Fibroblast of the aortic adventitia (primary cell): ENCODE results near the gene LMAN1L. TPM values are rescaled to one million over a fixed set of nuclear protein-coding genes. Genes with fewer than 3 reads are reported as not detected.
A peak's percentile ranks its signal among the peaks of the same experiment; 100 is the strongest.

Source experiments
- DNase-seq: peaks from one replicate; pipeline ENCODE4 v3.0.0-alpha.2; 2010; ENCODE audit warnings: low read depth
- H3K4me3 ChIP-seq: 2 replicates; pipeline ENCODE4 v1.5.1; 2011; ENCODE audit warnings: low read depth, mild to moderate bottlenecking, control low read depth, low read length, moderate library complexity
- CTCF ChIP-seq: IDR thresholded peaks from 2 replicates; pipeline ENCODE4 v1.5.1; 2011; ENCODE audit warnings: mild to moderate bottlenecking, low read length, control low read depth, inconsistent platforms; ENCODE audit not compliant: insufficient read depth
- total RNA-seq: library from RNA; depleted of rRNA; stranded (reverse); fragments of >200 nt; gene quantifications from 2 replicates; pipeline ENCODE4 v1.2.3, GENCODE V29; 2012; ENCODE audit warnings: low replicate concordance

Gene LMAN1L
- total RNA-seq, 1 donor, result not detected

DNA sequence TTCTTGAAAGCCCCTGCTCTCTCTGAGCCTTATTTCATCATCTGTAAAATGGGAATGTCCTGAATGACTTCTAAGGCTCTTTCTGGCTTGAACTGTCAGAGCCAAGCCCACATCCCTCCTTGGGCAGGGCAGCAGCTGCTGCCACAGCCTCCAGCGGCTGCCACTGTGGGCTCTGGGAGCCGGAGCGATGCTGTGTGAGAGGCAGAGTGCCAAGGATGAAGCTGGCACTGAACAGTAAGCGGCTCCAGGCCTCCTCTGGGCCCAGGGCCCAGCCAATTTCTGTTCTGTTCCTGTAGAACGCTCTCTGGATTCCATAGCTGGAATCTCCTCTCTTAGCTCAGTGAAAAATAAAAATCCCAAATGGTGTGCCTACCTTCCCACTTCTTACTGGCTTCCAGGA is 18.2 kb downstream of the LMAN1L start:
- H3K4me3 ChIP-seq, result no peak overlapping the region
- no peak for TF ChIP-seq CTCF
- DNase-seq, result no peak

GRCh38 chr15:74831813-74832495 is 19.3 kb downstream of the LMAN1L start:
- TF ChIP-seq CTCF, result no peak
- H3K4me3 ChIP-seq, result no peak overlapping the region
- DNase-seq, result no peak

- TF ChIP-seq CTCF, result no peak
- H3K4me3 ChIP-seq, result no peak overlapping the region
- DNase-seq, result no peak
These were observed 20.2 kb downstream of the LMAN1L start for GRCh38 chr15:74832826-74833225.

GRCh38 chr15:74833376-74834107 is 20.9 kb downstream of the LMAN1L start:
- no peak for TF ChIP-seq CTCF
- H3K4me3 ChIP-seq, result no peak overlapping the region
- no peak for DNase-seq

GRCh38 chr15:74835312-74835823 is 22.7 kb downstream of the LMAN1L start:
- TF ChIP-seq CTCF, result peak; percentile 86
- H3K4me3 ChIP-seq, result no peak overlapping the region
- peak; percentile 52 for DNase-seq

DNA sequence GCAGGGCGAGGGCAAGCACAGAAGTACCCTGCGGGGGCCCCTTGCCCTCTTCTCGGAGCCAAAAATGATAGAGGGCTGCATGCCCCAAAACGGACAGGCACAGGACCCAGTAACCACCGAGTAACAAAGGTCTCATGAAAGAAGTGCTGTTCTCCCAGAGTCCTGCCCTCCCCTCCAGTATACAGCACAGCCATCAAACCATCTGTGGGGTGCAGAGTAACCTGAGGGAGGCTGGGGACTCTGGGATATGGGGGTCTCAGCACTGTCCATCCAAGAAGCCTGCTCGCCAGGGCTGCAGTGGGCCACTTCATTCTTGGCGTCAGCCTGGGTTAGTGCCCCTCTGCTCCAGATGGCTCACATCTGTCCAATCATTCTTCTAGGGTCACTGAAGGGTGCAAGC is 24.2 kb downstream of the LMAN1L start:
- DNase-seq, result no peak
- no peak overlapping the region for H3K4me3 ChIP-seq
- no peak for TF ChIP-seq CTCF
